ENCODE data around the gene ZNF155. TPM values are rescaled to one million over a fixed set of nuclear protein-coding genes. Genes with fewer than 3 reads are reported as not detected.

Gene ZNF155
- total RNA-seq, 1 donor from 2014 or later: 5.8 TPM

DNA sequence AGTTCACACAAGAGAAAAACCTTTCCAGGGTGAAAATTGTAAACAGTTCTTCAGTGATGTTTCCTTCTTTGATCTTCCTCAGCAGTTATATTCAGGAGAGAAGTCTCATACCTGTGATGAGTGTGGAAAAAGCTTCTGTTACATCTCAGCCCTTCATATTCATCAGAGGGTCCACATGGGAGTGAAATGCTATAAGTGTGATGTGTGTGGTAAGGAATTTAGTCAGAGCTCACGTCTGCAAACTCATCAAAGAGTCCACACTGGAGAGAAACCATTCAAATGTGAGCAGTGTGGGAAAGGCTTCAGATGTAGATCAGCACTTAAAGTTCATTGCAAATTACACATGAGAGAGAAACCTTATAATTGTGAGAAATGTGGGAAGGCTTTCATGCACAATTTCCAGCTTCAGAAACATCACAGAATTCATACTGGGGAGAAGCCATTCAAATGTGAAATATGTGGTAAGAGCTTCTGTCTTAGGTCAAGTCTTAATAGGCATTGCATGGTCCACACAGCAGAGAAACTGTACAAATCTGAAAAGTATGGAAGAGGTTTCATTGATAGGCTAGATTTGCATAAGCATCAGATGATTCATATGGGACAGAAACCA, 48.1 kb downstream of the ZNF155 start:
- no peaks in the 10 kb centered on the region for H3K27me3 ChIP-seq (ENCODE audit: control insufficient read depth, insufficient read depth, low read length)
- TF ChIP-seq, protein P1, sequence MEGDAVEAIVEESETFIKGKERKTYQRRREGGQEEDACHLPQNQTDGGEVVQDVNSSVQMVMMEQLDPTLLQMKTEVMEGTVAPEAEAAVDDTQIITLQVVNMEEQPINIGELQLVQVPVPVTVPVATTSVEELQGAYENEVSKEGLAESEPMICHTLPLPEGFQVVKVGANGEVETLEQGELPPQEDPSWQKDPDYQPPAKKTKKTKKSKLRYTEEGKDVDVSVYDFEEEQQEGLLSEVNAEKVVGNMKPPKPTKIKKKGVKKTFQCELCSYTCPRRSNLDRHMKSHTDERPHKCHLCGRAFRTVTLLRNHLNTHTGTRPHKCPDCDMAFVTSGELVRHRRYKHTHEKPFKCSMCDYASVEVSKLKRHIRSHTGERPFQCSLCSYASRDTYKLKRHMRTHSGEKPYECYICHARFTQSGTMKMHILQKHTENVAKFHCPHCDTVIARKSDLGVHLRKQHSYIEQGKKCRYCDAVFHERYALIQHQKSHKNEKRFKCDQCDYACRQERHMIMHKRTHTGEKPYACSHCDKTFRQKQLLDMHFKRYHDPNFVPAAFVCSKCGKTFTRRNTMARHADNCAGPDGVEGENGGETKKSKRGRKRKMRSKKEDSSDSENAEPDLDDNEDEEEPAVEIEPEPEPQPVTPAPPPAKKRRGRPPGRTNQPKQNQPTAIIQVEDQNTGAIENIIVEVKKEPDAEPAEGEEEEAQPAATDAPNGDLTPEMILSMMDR (IDR thresholded peaks at IDR 0.05; ENCODE audit: insufficient read depth, low read length, poor library complexity, severe bottlenecking): no peak
- H3K36me3 ChIP-seq (ENCODE audit: control insufficient read depth, insufficient read depth, low read length): no peaks in the 10 kb centered on the region
- DNase-seq (ENCODE audit: low read depth): no peak
- no peak overlapping the region for H3K4me3 ChIP-seq (ENCODE audit: low read depth, low read length)

DNA sequence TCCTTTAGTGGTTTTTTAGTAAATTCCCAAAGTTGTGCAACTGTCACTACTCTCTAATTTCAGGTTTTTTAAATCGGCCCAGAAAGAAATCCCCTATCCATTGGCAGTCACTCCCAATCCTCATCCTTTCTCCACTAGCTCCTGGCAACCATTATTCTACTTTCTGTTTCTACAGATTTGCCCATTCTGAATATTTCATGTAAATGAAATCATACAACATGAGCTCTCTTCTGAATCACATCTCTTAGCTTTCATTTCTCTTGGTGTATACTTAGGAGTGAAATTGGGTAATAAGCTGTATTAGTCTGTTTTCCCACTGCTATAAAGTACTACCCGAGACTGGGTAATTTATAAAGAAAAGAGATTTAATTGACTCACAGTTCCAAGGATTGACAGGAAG, 58.2 kb downstream of the ZNF155 start:
- Histone ChIP-seq H3K4me3 (ENCODE audit: low read depth, low read length) (no peak overlapping the region), H3K27me3 (ENCODE audit: control insufficient read depth, insufficient read depth, low read length) (no peaks in the 10 kb centered on the region), H3K36me3 (ENCODE audit: control insufficient read depth, insufficient read depth, low read length) (no peaks in the 10 kb centered on the region)
- no peak for DNase-seq (ENCODE audit: low read depth)
- TF ChIP-seq, protein P1 (IDR thresholded peaks at IDR 0.05; ENCODE audit: insufficient read depth, low read length, poor library complexity, severe bottlenecking): no peak

Other genes starting within 250 kb of the ZNF155 start
- gene SMG9, start 229.2 kb upstream of the ZNF155 start, total RNA-seq: 22.1 and 27.7 TPM in 2 replicates
- 8.8 and 10.8 TPM in 2 replicates for gene KCNN4, start 203.2 kb upstream of the ZNF155 start, total RNA-seq
- 0.41 and 0.63 TPM in 2 replicates for gene LYPD5, start 181.7 kb upstream of the ZNF155 start, total RNA-seq
- 3.8 and 4.0 TPM in 2 replicates for gene ZNF283, start 156.9 kb upstream of the ZNF155 start, total RNA-seq
- gene ZNF404, start 100.2 kb upstream of the ZNF155 start, total RNA-seq: 1.0 and 2.7 TPM in 2 replicates
- 10.8 and 12.3 TPM in 2 replicates for gene ZNF45, start 48.9 kb upstream of the ZNF155 start, total RNA-seq
- 3.6 and 6.1 TPM in 2 replicates for gene ZNF221, start 33.0 kb upstream of the ZNF155 start, total RNA-seq
- 2.7 and 2.9 TPM in 2 replicates for gene ZNF230, start 18.8 kb downstream of the ZNF155 start, total RNA-seq
- gene ZNF222, start 41.2 kb downstream of the ZNF155 start, total RNA-seq: 2.3 and 3.3 TPM in 2 replicates
- 3.6 and 4.9 TPM in 2 replicates for gene ZNF223, start 67.8 kb downstream of the ZNF155 start, total RNA-seq
- 1.1 and 1.5 TPM in 2 replicates for gene ZNF284, start 88.0 kb downstream of the ZNF155 start, total RNA-seq
- 7.3 and 8.2 TPM in 2 replicates for gene ZNF224, start 110.2 kb downstream of the ZNF155 start, total RNA-seq
- 1.9 and 2.2 TPM in 2 replicates for gene ZNF225, start 129.2 kb downstream of the ZNF155 start, total RNA-seq
- gene ZNF234, start 157.4 kb downstream of the ZNF155 start, total RNA-seq: 4.7 and 5.7 TPM in 2 replicates
- 11.2 and 26.8 TPM in 2 replicates for gene ZNF226, start 180.9 kb downstream of the ZNF155 start, total RNA-seq
- 5.7 and 10.1 TPM in 2 replicates for gene ZNF227, start 228.3 kb downstream of the ZNF155 start, total RNA-seq

All from kidney epithelial cell (primary cell).